Right cardiac atrium (tissue), 5 donors: ENCODE measurements around the gene MATCAP1. TPM values are rescaled to one million over a fixed set of nuclear protein-coding genes. Genes with fewer than 3 reads are reported as not detected.
A peak's percentile ranks its signal among the peaks of the same experiment; 100 is the strongest.

ENCODE experiments used
- ATAC-seq, 2 donors: fragments of 200-7000 bp; cut with Tn5 transposase; one replicate each; pipeline versions ENCODE4 v1.8.0 to v1.9.1; 2020; ENCODE audit warnings: moderate library complexity in 2 of 2, mild to moderate bottlenecking in 1 of 2
- DNase-seq, 3 donors: peaks; one replicate each; pipeline ENCODE4 v3.0.0-alpha.2; 2020
- H3K27ac ChIP-seq: one replicate; pipeline ENCODE4 v1.5.1; 2013; ENCODE audit warnings: mild to moderate bottlenecking, low read length, control low read depth, moderate library complexity
- H3K27me3 ChIP-seq: one replicate; pipeline ENCODE4 v1.6.1; 2013; ENCODE audit not compliant: control insufficient read depth, insufficient read depth
- H3K4me1 ChIP-seq: one replicate; pipeline ENCODE4 v1.6.1; 2013; ENCODE audit warnings: low read length; ENCODE audit not compliant: control insufficient read depth, insufficient read depth
- H3K4me3 ChIP-seq: one replicate; pipeline ENCODE4 v1.5.1; 2013; ENCODE audit warnings: low read length, control low read depth
- H3K9me3 ChIP-seq: one replicate; pipeline ENCODE4 v1.6.1; 2013; ENCODE audit warnings: low read length; ENCODE audit not compliant: control insufficient read depth
- WGBS: extraction: QIAGEN DNeasy Blood & Tissue Kit; methylation state at CpG from one replicate; pipeline ENCODE4 v1.1.7; 2013; 5-methylcytosine and 5-hydroxymethylcytosine counted together
- intact Hi-C, 4 donors: fragments of 100-400 bp; cut with DNase I; formaldehyde crosslinking; loops; one replicate each; pipeline versions ENCODE4 v1.11.0 to v1.14.0; 2022 to 2023
- long read RNA-seq, 4 donors: library from polyadenylated mRNA; unstranded; transcript quantifications; one replicate each; pipeline ENCODE4 v2.0.0, GENCODE V29; 2020 to 2021
- polyA plus RNA-seq: library from polyadenylated mRNA; stranded (reverse); fragments of 200-250 nt; gene quantifications from one replicate; pipeline ENCODE4 v1.2.3, GENCODE V29; 2013
- total RNA-seq, 4 donors: library from RNA; stranded (reverse); fragmentation: NEBNext Ultra II Directional; extraction: Animal tissue kit (Norgen Biotek cat#: 25700); gene quantifications; one replicate each; pipeline ENCODE4 v1.2.1, GENCODE V29; 2021
- donor health status: healthy with polysubstance abuse.
- donor health status: DM: no; HTN: yes; CAD: no.
- donor health status: DM: no; HTN: no; CAD: no.
- donor health status: DM: no; HTN: yes; CAD: no; lungs with severe emphysema.
- donor health status: DM: yes; HTN: yes; CAD: no.

Gene MATCAP1
- total RNA-seq (10 to 100 TPM; 16.2 to 22.9 (median 17.2) TPM), polyA plus RNA-seq (14.8 TPM)
- long read RNA-seq, donor 1, partial matches to known transcripts: 1 of 9 reads
- long read RNA-seq, donor 1, other reads (novel, unspliced or antisense): 5 of 9 reads
- long read RNA-seq, donor 2, partial matches to known transcripts: 5 of 18 reads
- long read RNA-seq, donor 2, other reads (novel, unspliced or antisense): 10 of 18 reads
- long read RNA-seq, donor 3, partial matches to known transcripts: 0 of 22 reads
- long read RNA-seq, donor 3, other reads (novel, unspliced or antisense): 14 of 22 reads
- long read RNA-seq, donor 4, partial matches to known transcripts: 3 of 12 reads
- long read RNA-seq, donor 4, other reads (novel, unspliced or antisense): 6 of 12 reads

DNA sequence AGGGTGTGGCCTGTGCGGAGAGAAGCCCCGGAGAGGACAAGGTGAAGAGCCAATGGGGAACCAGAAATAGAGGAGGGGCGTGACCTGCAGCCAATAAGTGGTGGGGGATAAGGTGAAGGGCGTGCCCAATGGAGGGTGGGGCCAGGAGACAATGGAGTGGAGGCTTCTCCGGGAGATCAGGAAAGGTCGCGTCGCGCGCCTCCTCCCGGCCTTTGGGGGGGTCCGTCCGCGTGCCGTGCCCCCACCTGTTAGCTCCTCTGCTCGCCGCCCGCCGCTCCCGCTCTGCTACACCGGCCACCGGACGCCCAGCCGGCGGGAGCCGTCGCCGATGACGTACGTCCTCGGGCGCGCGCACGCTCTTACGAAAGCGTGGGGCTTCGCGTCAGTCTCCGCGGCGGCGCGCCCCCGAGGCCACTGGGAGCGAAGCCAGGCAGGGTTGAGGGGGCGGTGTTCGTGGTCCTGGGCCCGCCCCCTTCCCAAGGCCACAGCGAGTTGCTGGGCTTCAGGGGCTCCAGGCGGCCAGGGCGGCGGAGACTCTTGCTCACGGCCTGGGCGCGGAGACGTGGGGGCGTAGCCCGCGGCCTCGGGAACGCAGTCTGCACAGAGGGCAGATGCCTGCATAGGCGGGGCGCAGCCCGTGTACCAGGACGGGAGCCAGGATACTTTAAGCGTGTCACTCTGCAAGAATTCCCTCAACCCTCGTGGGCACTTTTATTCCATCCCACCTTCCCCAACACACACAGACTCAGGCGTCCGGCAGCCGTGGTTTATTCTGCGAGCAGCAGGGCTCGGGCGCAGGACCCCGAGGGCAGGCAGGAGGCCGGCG is at the start of gene MATCAP1:
Gene MATCAP1 (minus strand): TSS at position 337 of the 826 bp plus-strand sequence. CDS start 3,353 bp downstream, outside the sequence.
- peak within 1 kb of the TSS; percentile 86 for H3K27ac ChIP-seq
- WGBS: under 1% methylated on average over 77 of the region's 77 CpGs
- no peaks in the 10 kb centered on the region for H3K9me3 ChIP-seq
- H3K27me3 ChIP-seq: no peaks in the 10 kb centered on the region
- ATAC-seq: peak; percentile 95 to 96
- peak; percentile 95 to 98 (median 97) for DNase-seq
- intact Hi-C loops: no loop called here
- peaks cover 2% of the 10 kb centered on the region for H3K4me1 ChIP-seq
- H3K4me3 ChIP-seq: peak within 1 kb of the TSS; percentile 29

DNA sequence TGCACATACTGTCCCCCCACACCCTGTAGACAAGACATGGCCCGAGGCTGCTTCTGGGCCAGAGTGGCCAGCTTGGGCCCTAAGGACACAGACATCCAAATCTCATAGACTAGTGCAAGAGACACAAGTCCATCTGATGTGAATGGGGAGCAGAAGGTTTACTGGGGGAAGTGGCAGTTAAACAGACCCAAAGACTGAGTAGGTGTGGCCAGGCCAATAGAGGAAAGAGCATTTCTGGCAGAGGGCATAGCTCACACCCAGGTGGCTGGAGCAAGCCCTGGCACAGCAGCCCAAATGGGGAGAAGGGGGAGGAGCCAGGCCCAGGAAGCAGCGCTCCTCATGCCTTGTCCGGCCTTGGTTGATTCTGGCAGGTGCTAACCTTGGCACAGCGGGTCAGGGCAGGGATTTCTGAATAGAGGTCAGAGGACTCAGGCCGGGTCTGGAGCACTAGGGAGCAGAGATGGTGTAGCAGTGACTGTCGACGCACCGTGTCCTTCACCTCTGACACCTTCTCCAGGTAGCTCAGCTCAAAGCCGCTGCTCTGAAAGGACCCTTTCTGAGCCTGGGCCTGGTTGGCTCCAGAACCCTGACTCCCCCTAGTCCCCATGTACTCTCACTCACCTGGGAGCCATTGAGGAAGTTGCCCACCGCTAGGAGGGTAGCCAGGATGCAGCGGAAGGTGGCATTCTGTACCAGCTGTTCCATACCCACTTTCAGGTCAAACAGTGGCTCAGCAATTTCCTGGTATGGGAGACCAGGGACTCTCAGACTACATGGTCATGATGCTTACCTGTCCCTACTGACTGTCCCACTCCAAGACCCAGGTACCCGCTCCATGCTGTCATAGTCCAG is 47.3 kb upstream of the MATCAP1 start:
- ATAC-seq (no peak), DNase-seq (peak in 2 of 3 donors; percentile 12 to 37)
- intact Hi-C loops: no loop called here

GRCh38 chr16:67229906-67230808 is 46.4 kb upstream of the MATCAP1 start:
- no peak for ATAC-seq
- H3K27ac ChIP-seq: no peak overlapping the region
- 91% methylated on average over 32 of the region's 32 CpGs for WGBS

More for the DNA sequence above, 47.3 kb upstream of the MATCAP1 start:
- Histone ChIP-seq H3K27ac (no peak overlapping the region), H3K4me1 (peaks cover 6% of the 10 kb centered on the region), H3K9me3 (no peaks in the 10 kb centered on the region), H3K27me3 (no peaks in the 10 kb centered on the region), H3K4me3 (no peak overlapping the region)
- 84% methylated on average over 12 of the region's 12 CpGs for WGBS

GRCh38 chr16:67228905-67229304 is 45.1 kb upstream of the MATCAP1 start:
- no peak overlapping the region for H3K4me3 ChIP-seq
- H3K9me3 ChIP-seq: no peaks in the 10 kb centered on the region
- ATAC-seq (no peak), DNase-seq (peak in 1 of 3 donors; percentile 53)
- 86% methylated on average over 9 of the region's 9 CpGs for WGBS
- intact Hi-C loops: loop anchor here in 1 of 4 donors (5.0 kb wide), 1 partner anchor 37 kb away; the partner anchor contains the start of genes E2F4 and EXOC3L1
- no peak overlapping the region for H3K27ac ChIP-seq
- H3K27me3 ChIP-seq: no peaks in the 10 kb centered on the region
- peaks cover 9% of the 10 kb centered on the region for H3K4me1 ChIP-seq

More at GRCh38 chr16:67229906-67230808, 46.4 kb upstream of the MATCAP1 start:
- Histone ChIP-seq H3K4me1 (peaks cover 9% of the 10 kb centered on the region), H3K27me3 (no peaks in the 10 kb centered on the region), H3K9me3 (no peaks in the 10 kb centered on the region), H3K4me3 (no peak overlapping the region)
- intact Hi-C loops: loop anchor here in 1 of 4 donors (5.0 kb wide), 1 partner anchor 38 kb away; the partner anchor contains the start of genes E2F4 and EXOC3L1
- peak in 1 of 3 donors; percentile 68 for DNase-seq

DNA sequence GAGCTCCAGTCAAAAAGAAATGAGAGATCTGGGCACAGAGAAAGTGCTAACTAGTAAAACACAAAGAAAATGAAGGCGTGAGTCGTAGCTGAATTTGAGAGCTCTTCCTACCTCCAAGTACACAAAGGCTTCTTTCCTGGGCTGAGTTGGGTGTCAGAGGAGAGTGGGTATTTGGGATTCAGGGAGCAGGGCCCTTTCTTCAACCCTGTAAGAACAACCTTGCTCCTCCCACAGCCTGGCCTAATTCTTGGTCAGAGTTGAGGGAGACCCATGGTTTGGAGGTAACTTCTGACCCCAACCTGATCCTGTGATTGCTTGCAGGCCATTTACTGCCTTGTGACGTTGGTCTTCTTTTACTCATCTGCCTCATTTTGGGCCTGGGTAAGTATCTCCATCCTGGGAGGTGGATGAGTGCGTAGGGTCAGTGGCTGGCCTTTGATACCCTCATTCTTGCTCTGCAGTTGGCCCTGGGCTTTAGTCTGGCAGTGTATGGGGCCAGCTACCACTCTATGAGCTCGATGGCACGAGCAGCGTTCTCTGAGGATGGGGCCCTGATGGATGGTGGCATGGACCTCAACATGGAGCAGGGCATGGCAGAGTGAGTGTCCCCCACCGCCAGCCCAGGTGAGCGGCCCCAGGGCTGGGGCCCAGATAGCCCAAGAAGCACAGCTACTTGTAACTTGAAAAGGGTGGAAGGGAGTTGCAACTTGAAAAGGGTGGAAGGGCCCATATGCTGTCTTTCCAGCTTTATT is 44.4 kb upstream of the MATCAP1 start:
- DNase-seq (peak in 1 of 3 donors; percentile 40), ATAC-seq (no peak)
- Histone ChIP-seq H3K9me3 (no peaks in the 10 kb centered on the region), H3K4me1 (peaks cover 9% of the 10 kb centered on the region), H3K27me3 (no peaks in the 10 kb centered on the region), H3K27ac (no peak overlapping the region), H3K4me3 (no peak overlapping the region)
- 83% methylated on average over 9 of the region's 9 CpGs for WGBS
- intact Hi-C loops: loop anchor here in 1 of 4 donors (5.0 kb wide), 1 partner anchor 36 kb away; the partner anchor contains the start of genes E2F4 and EXOC3L1

- DNase-seq (no peak), ATAC-seq (no peak)
- Histone ChIP-seq H3K9me3 (no peaks in the 10 kb centered on the region), H3K27me3 (no peaks in the 10 kb centered on the region), H3K27ac (no peak overlapping the region), H3K4me1 (peaks cover 9% of the 10 kb centered on the region), H3K4me3 (peak overlapping the region; percentile 92)
- 12% methylated on average over 12 of the region's 12 CpGs for WGBS
- intact Hi-C loops: loop anchor here in 1 of 4 donors (5.0 kb wide), 1 partner anchor 35 kb away; the partner anchor contains the start of genes E2F4 and EXOC3L1
Measured at GRCh38 chr16:67227567-67227921, 43.8 kb upstream of the MATCAP1 start.

GRCh38 chr16:67226804-67227566 is 43.2 kb upstream of the MATCAP1 start, which contains the start of gene TMEM208:
TSS of gene TMEM208 (plus strand) at chr16:67227130. CDS start at chr16:67227219, 89 bp downstream.
- intact Hi-C loops: loop anchor here in 1 of 4 donors (5.0 kb wide), 1 partner anchor 35 kb away; the partner anchor contains the start of genes E2F4 and EXOC3L1
- H3K9me3 ChIP-seq: no peaks in the 10 kb centered on the region
- H3K27me3 ChIP-seq: no peaks in the 10 kb centered on the region
- peaks cover 9% of the 10 kb centered on the region for H3K4me1 ChIP-seq
- H3K27ac ChIP-seq: peak within 1 kb of the TSS; percentile 76
- peak within 1 kb of the TSS; percentile 92 for H3K4me3 ChIP-seq
- ATAC-seq (peak; percentile 97), DNase-seq (peak; percentile 99)
- under 1% methylated on average over 46 of the region's 46 CpGs for WGBS

GRCh38 chr16:67226295-67226803 is 42.6 kb upstream of the MATCAP1 start:
- no peaks in the 10 kb centered on the region for H3K27me3 ChIP-seq
- peaks cover 9% of the 10 kb centered on the region for H3K4me1 ChIP-seq
- H3K4me3 ChIP-seq: peak overlapping the region; percentile 92
- DNase-seq (no peak), ATAC-seq (no peak)
- intact Hi-C loops: loop anchor here in 1 of 4 donors (5.0 kb wide), 1 partner anchor 34 kb away; the partner anchor contains the start of genes E2F4 and EXOC3L1
- H3K9me3 ChIP-seq: no peaks in the 10 kb centered on the region
- WGBS: 11% methylated on average over 12 of the region's 12 CpGs
- peak overlapping the region; percentile 76 for H3K27ac ChIP-seq
